ENCODE measurements around the gene BCDIN3D. TPM values are rescaled to one million over a fixed set of nuclear protein-coding genes. Genes with fewer than 3 reads are reported as not detected.

Gene BCDIN3D
- total and polyA plus RNA-seq, 9 of the 15 experiments (the other 6 are each of a cell fraction or from before 2014, with no cell fraction given): 3.7 to 6.9 (median 5.6) TPM

DNA sequence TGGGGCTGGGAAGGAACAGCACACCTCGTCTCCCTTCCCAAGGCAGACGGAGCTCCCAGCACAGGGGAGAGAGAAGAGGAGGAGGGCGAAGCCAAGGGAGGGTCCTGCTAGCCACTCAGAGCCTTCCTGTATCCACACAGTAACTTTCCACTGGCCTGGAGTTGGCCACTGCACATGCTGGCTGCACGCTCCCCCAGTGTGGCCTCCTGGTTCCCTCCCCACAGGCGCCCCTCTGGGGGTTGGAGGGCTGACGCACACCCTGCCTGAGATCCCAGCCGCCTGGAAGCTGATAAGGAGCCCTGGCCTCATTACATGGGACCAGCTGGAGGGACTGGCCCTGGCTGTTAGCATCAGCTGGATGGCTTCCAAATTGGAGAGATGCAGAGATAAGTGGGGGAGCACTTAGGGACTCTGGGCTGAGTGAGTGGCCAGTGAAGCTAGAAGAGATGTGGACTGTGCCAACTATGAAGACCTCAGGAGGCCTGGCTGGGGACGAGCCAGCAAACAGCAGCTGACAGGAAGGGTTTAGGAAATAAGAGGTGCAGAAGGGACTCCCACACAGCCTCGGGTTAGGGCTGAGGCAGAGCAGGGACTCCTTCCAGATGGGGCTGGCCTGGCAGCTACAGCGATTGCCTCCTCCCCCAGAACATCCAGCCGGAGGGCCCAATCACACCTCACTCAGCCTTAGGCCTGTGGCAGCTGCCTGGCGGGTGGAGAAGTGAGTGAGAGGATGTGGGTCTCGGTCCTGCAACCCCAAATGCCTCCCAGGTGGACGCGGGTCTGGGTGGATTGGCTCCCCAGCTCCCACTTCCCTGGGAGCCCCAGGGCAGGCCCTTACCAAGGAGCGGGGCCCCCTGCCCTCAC, 26.3 kb upstream of the BCDIN3D start (continued):
- TF ChIP-seq SNIP1 (IDR thresholded peaks at IDR 0.05; ENCODE audit: low read depth): no peak
- TF ChIP-seq SETDB1 (IDR thresholded peaks at IDR 0.05; ENCODE audit: low read length): peak; percentile 86
- TF ChIP-seq, protein P1, sequence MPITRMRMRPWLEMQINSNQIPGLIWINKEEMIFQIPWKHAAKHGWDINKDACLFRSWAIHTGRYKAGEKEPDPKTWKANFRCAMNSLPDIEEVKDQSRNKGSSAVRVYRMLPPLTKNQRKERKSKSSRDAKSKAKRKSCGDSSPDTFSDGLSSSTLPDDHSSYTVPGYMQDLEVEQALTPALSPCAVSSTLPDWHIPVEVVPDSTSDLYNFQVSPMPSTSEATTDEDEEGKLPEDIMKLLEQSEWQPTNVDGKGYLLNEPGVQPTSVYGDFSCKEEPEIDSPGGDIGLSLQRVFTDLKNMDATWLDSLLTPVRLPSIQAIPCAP (CRISPR knock-in tag; IDR thresholded peaks at IDR 0.05; ENCODE audit: borderline replicate concordance): no peak
- TF ChIP-seq FOSL1 (tag; conservative IDR thresholded peaks at IDR 0.05): peak; percentile 97
- no peak for TF ChIP-seq TCF7L2 (IDR thresholded peaks at IDR 0.05; ENCODE audit: low read depth, low read length)
- TF ChIP-seq, protein P2, sequence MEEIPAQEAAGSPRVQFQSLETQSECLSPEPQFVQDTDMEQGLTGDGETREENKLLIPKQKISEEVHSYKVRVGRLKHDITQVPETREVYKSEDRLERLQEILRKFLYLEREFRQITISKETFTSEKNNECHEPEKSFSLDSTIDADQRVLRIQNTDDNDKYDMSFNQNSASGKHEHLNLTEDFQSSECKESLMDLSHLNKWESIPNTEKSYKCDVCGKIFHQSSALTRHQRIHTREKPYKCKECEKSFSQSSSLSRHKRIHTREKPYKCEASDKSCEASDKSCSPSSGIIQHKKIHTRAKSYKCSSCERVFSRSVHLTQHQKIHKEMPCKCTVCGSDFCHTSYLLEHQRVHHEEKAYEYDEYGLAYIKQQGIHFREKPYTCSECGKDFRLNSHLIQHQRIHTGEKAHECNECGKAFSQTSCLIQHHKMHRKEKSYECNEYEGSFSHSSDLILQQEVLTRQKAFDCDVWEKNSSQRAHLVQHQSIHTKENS (CRISPR knock-in tag; IDR thresholded peaks at IDR 0.05): no peak
- TF ChIP-seq, protein P3, sequence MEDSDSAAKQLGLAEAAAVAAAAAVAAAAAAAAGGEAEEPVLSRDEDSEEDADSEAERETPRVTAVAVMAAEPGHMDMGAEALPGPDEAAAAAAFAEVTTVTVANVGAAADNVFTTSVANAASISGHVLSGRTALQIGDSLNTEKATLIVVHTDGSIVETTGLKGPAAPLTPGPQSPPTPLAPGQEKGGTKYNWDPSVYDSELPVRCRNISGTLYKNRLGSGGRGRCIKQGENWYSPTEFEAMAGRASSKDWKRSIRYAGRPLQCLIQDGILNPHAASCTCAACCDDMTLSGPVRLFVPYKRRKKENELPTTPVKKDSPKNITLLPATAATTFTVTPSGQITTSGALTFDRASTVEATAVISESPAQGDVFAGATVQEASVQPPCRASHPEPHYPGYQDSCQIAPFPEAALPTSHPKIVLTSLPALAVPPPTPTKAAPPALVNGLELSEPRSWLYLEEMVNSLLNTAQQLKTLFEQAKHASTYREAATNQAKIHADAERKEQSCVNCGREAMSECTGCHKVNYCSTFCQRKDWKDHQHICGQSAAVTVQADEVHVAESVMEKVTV (CRISPR knock-in tag; IDR thresholded peaks at IDR 0.05): no peak
- peak; percentile 98 to 99 for TF ChIP-seq MAZ (CRISPR knock-in tag; conservative IDR thresholded peaks at IDR 0.05 in 1 of 2, IDR thresholded peaks at IDR 0.05 in 1 of 2)
- TF ChIP-seq, protein P4, sequence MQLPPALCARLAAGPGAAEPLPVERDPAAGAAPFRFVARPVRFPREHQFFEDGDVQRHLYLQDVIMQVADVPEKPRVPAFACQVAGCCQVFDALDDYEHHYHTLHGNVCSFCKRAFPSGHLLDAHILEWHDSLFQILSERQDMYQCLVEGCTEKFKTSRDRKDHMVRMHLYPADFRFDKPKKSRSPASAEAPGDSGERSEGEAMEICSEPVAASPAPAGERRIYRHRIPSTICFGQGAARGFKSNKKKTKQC (CRISPR knock-in tag; IDR thresholded peaks at IDR 0.05): no peak
- TF ChIP-seq ZEB2 (IDR thresholded peaks at IDR 0.05): peak; percentile 79
- TF ChIP-seq CSDE1 (IDR thresholded peaks at IDR 0.05): no peak
- TF ChIP-seq, protein P5, sequence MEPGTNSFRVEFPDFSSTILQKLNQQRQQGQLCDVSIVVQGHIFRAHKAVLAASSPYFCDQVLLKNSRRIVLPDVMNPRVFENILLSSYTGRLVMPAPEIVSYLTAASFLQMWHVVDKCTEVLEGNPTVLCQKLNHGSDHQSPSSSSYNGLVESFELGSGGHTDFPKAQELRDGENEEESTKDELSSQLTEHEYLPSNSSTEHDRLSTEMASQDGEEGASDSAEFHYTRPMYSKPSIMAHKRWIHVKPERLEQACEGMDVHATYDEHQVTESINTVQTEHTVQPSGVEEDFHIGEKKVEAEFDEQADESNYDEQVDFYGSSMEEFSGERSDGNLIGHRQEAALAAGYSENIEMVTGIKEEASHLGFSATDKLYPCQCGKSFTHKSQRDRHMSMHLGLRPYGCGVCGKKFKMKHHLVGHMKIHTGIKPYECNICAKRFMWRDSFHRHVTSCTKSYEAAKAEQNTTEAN (CRISPR knock-in tag; IDR thresholded peaks at IDR 0.05): no peak
- peak; percentile 97 for TF ChIP-seq ZNF584 (CRISPR knock-in tag; IDR thresholded peaks at IDR 0.05; ENCODE audit: low read depth)
- peak; percentile 73 to 98; a peak in 3 of 4 replicates for TF ChIP-seq RCOR1 (IDR thresholded peaks at IDR 0.05; ENCODE audit: borderline replicate concordance in 1 of 2, low read depth in 2 of 2, low read length in 2 of 2)
- TF ChIP-seq ZNF583 (CRISPR knock-in tag; IDR thresholded peaks at IDR 0.05): peak; percentile 85
- no peak for TF ChIP-seq ZNF696 (CRISPR knock-in tag; conservative IDR thresholded peaks at IDR 0.05)
- TF ChIP-seq RB1 (IDR thresholded peaks at IDR 0.05; ENCODE audit: low read depth): peak; percentile 84; the same call in 1 of the 2 replicates
- TF ChIP-seq HNRNPLL (IDR thresholded peaks at IDR 0.05; ENCODE audit: low read depth, low read length, poor library complexity, severe bottlenecking): no peak
- TF ChIP-seq, protein P6, sequence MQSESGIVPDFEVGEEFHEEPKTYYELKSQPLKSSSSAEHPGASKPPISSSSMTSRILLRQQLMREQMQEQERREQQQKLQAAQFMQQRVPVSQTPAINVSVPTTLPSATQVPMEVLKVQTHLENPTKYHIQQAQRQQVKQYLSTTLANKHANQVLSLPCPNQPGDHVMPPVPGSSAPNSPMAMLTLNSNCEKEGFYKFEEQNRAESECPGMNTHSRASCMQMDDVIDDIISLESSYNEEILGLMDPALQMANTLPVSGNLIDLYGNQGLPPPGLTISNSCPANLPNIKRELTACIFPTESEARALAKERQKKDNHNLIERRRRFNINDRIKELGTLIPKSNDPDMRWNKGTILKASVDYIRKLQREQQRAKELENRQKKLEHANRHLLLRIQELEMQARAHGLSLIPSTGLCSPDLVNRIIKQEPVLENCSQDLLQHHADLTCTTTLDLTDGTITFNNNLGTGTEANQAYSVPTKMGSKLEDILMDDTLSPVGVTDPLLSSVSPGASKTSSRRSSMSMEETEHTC (IDR thresholded peaks at IDR 0.05): peak; percentile 70; the same call in 1 of the 2 replicates
- no peak for TF ChIP-seq RBM22 (IDR thresholded peaks at IDR 0.05; ENCODE audit: low read depth, low read length, poor library complexity, severe bottlenecking)
- TF ChIP-seq BCOR (IDR thresholded peaks at IDR 0.05): peak; percentile 82
